Measurements from ENCODE around the gene PRDM16. TPM values are rescaled to one million over a fixed set of nuclear protein-coding genes. Genes with fewer than 3 reads are reported as not detected.

The PRDM16 gene
- total RNA-seq, 1 experiment from 2014 or later, result 22.3 TPM

- H3K27ac ChIP-seq (ENCODE audit: low read length), result no peak overlapping the region
- H3K27me3 ChIP-seq (ENCODE audit: control insufficient read depth, insufficient read depth, low read length), result no peaks in the 10 kb centered on the region
- in situ Hi-C loops (cut with HindIII; ENCODE audit: low pct_unique_long_range_greater_than_20kb, low sequenced_read_pairs) (no loop called here), intact Hi-C loops (cut with micrococcal nuclease; ENCODE audit: unreplicated experiment) (no loop called here)
- CTCF ChIA-PET, result no interaction called here
- no TSS peak for BruUV-seq (replicated peaks)
- no peak overlapping the region for H3K4me3 ChIP-seq (ENCODE audit: low read depth in 2 of 2, low read length in 2 of 2)
- DNase-seq (ENCODE audit: low read depth, low spot score), result no peak
- TF ChIP-seq TCF7L2 (IDR thresholded peaks at IDR 0.05; ENCODE audit: low read depth, low read length), result no peak
- TF ChIP-seq, protein P1, sequence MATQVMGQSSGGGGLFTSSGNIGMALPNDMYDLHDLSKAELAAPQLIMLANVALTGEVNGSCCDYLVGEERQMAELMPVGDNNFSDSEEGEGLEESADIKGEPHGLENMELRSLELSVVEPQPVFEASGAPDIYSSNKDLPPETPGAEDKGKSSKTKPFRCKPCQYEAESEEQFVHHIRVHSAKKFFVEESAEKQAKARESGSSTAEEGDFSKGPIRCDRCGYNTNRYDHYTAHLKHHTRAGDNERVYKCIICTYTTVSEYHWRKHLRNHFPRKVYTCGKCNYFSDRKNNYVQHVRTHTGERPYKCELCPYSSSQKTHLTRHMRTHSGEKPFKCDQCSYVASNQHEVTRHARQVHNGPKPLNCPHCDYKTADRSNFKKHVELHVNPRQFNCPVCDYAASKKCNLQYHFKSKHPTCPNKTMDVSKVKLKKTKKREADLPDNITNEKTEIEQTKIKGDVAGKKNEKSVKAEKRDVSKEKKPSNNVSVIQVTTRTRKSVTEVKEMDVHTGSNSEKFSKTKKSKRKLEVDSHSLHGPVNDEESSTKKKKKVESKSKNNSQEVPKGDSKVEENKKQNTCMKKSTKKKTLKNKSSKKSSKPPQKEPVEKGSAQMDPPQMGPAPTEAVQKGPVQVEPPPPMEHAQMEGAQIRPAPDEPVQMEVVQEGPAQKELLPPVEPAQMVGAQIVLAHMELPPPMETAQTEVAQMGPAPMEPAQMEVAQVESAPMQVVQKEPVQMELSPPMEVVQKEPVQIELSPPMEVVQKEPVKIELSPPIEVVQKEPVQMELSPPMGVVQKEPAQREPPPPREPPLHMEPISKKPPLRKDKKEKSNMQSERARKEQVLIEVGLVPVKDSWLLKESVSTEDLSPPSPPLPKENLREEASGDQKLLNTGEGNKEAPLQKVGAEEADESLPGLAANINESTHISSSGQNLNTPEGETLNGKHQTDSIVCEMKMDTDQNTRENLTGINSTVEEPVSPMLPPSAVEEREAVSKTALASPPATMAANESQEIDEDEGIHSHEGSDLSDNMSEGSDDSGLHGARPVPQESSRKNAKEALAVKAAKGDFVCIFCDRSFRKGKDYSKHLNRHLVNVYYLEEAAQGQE (IDR thresholded peaks at IDR 0.05; ENCODE audit: insufficient read depth in 1 of 2, low read depth in 2 of 2, low read length in 1 of 2), result no peak
- TF ChIP-seq SIN3A (IDR thresholded peaks at IDR 0.05; ENCODE audit: borderline replicate concordance, insufficient read depth, low read depth, low read length), result no peak
- TF ChIP-seq POLR2AphosphoS5 (IDR thresholded peaks at IDR 0.05; ENCODE audit: low read depth, low read length), result no peak
- TF ChIP-seq, protein P2, sequence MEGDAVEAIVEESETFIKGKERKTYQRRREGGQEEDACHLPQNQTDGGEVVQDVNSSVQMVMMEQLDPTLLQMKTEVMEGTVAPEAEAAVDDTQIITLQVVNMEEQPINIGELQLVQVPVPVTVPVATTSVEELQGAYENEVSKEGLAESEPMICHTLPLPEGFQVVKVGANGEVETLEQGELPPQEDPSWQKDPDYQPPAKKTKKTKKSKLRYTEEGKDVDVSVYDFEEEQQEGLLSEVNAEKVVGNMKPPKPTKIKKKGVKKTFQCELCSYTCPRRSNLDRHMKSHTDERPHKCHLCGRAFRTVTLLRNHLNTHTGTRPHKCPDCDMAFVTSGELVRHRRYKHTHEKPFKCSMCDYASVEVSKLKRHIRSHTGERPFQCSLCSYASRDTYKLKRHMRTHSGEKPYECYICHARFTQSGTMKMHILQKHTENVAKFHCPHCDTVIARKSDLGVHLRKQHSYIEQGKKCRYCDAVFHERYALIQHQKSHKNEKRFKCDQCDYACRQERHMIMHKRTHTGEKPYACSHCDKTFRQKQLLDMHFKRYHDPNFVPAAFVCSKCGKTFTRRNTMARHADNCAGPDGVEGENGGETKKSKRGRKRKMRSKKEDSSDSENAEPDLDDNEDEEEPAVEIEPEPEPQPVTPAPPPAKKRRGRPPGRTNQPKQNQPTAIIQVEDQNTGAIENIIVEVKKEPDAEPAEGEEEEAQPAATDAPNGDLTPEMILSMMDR (IDR thresholded peaks at IDR 0.05), result no peak
- no peak for ATAC-seq
- POLR2A ChIA-PET, result no interaction called here
- no peaks in the 10 kb centered on the region; the same call in 1 of the 2 replicates for H3K4me1 ChIP-seq (ENCODE audit: control insufficient read depth, insufficient read depth, low read length)
- no peaks in the 10 kb centered on the region for H3K36me3 ChIP-seq (ENCODE audit: control insufficient read depth, insufficient read depth, low read length)
- H3K9me3 ChIP-seq (ENCODE audit: control insufficient read depth, insufficient read depth, low read depth, low read length), result no peaks in the 10 kb centered on the region
Measured at GRCh38 chr1:3192825-3193224, 123.8 kb downstream of the PRDM16 start.

DNA sequence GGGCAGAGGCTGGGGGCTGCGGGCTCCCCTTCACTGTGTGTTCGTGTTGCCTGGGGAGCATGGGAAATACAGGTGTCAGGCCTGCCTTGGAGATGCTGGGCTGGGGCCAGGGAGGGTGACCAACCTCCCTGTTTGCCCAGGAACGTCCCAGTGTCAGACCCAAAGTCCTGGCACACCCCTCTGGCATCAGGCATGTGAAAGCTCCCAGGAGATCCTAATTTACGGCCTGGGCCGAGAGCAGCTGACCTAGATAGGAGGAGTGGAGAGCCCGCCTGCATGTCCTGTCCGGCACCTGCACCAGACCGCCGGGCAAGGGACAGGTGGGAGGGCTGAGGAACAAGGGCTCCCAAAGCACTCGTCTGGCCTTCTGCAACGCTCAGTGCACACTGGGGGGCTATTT lies 124.8 kb downstream of the PRDM16 start:
- TF ChIP-seq TCF7L2 (IDR thresholded peaks at IDR 0.05; ENCODE audit: low read depth, low read length) (no peak), POLR2AphosphoS5 (IDR thresholded peaks at IDR 0.05; ENCODE audit: low read depth, low read length) (no peak), SIN3A (IDR thresholded peaks at IDR 0.05; ENCODE audit: borderline replicate concordance, insufficient read depth, low read depth, low read length) (no peak)
- TF ChIP-seq, protein P1 (IDR thresholded peaks at IDR 0.05; ENCODE audit: insufficient read depth in 1 of 2, low read depth in 2 of 2, low read length in 1 of 2), result no peak
- TF ChIP-seq, protein P2 (IDR thresholded peaks at IDR 0.05), result no peak
- Histone ChIP-seq H3K36me3 (ENCODE audit: control insufficient read depth, insufficient read depth, low read length) (no peaks in the 10 kb centered on the region), H3K4me3 (ENCODE audit: low read depth in 2 of 2, low read length in 2 of 2) (no peak overlapping the region), H3K27ac (ENCODE audit: low read length) (no peak overlapping the region), H3K9me3 (ENCODE audit: control insufficient read depth, insufficient read depth, low read depth, low read length) (no peaks in the 10 kb centered on the region), H3K4me1 (ENCODE audit: control insufficient read depth, insufficient read depth, low read length) (no peaks in the 10 kb centered on the region; the same call in 1 of the 2 replicates), H3K27me3 (ENCODE audit: control insufficient read depth, insufficient read depth, low read length) (no peaks in the 10 kb centered on the region)
- in situ Hi-C loops (cut with HindIII; ENCODE audit: low pct_unique_long_range_greater_than_20kb, low sequenced_read_pairs), result no loop called here
- POLR2A ChIA-PET, result no interaction called here
- DNase-seq (ENCODE audit: low read depth, low spot score) (no peak), ATAC-seq (no peak)
- intact Hi-C loops (cut with micrococcal nuclease; ENCODE audit: unreplicated experiment), result no loop called here
- BruUV-seq (replicated peaks), result no TSS peak
- CTCF ChIA-PET, result no interaction called here
